MCF 10A (cell line): ENCODE measurements around the gene PIP5KL1. TPM values are rescaled to one million over a fixed set of nuclear protein-coding genes. Genes with fewer than 3 reads are reported as not detected.

ENCODE experiments used
- BruUV-seq: library from RNA; stranded (reverse); fragments of 400-500 nt; replicated peaks from 2 replicates; lab custom pipeline; 2021; lab: Mats Ljungman, UMichigan
- CTCF ChIA-PET: fragments of 300-600 bp; sonication (Branson Sonifier 250); formaldehyde crosslinking; extraction: SDS; loops from one replicate; lab custom pipeline; 2021; ENCODE audit warnings: antibody characterized with exemption, inconsistent platforms; lab: Yijun Ruan, JAX
- POLR2A ChIA-PET: fragments of 300-600, 350-650 bp; sonication (Branson Sonifier 250); formaldehyde crosslinking; extraction: SDS; loops from one replicate; lab custom pipeline; 2020; ENCODE audit warnings: antibody characterized with exemption, inconsistent platforms; lab: Yijun Ruan, JAX
- DNase-seq: peaks from one replicate; pipeline ENCODE4 v3.0.0-alpha.2; 2018; ENCODE audit not compliant: unreplicated experiment
- H3K27ac Mint-ChIP-seq: one replicate; pipeline ENCODE4 v1.8.0; 2022; ENCODE audit warnings: mild to moderate bottlenecking, low read depth, mixed read lengths; ENCODE audit not compliant: unreplicated experiment
- H3K27me3 Mint-ChIP-seq: one replicate; pipeline ENCODE4 v1.8.0; 2022; ENCODE audit warnings: mixed read lengths; ENCODE audit not compliant: insufficient read depth, unreplicated experiment
- H3K36me3 Mint-ChIP-seq: one replicate; pipeline ENCODE4 v1.8.0; 2022; ENCODE audit warnings: mild to moderate bottlenecking, moderate library complexity, mixed read lengths; ENCODE audit not compliant: insufficient read depth, unreplicated experiment
- H3K4me1 Mint-ChIP-seq: one replicate; pipeline ENCODE4 v1.8.0; 2022; ENCODE audit warnings: mixed read lengths; ENCODE audit not compliant: insufficient read depth, unreplicated experiment
- H3K4me3 Mint-ChIP-seq: one replicate; pipeline ENCODE4 v1.8.0; 2022; ENCODE audit warnings: mild to moderate bottlenecking, moderate library complexity, mixed read lengths; ENCODE audit not compliant: unreplicated experiment
- H3K9me3 Mint-ChIP-seq: one replicate; pipeline ENCODE4 v1.8.0; 2022; ENCODE audit warnings: mixed read lengths; ENCODE audit not compliant: unreplicated experiment
- intact Hi-C: fragments of 100-400 bp; cut with micrococcal nuclease; formaldehyde crosslinking; loops from 2 replicates; pipeline ENCODE4 v1.14.1; 2022
- total RNA-seq: library from RNA; stranded (reverse); gene quantifications from 2 replicates; pipeline ENCODE4 v1.2.3, GENCODE V29; 2022
- TF ChIP-seq, protein P1 (sequence below): fragments of 200-600 bp; IDR thresholded peaks from one replicate; pipeline ENCODE4 v1.8.0; 2022; ENCODE audit warnings: antibody characterized with exemption, mild to moderate bottlenecking; ENCODE audit not compliant: unreplicated experiment

PIP5KL1 gene
- total RNA-seq, 1 experiment from 2014 or later: 4.0 TPM

DNA sequence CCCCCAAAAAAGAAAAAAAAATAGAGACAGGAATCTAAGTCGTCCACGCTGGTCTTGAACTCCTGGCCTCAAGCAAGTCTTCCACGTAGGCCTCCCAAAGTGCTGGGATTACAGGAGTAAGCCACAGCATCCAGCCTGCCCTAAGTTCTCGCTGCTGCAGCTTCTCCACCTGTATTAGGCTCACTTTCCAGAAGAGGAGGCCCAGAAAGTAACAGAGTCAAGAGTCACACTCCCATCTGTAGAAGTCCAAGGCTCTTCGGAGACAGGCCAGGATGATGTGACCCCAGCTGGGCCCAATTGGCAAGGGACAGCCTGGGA lies 48.4 kb upstream of the PIP5KL1 start:
- intact Hi-C loops: no loop called here
- no TSS peak for BruUV-seq
- peaks cover 29% of the 10 kb centered on the region for H3K4me1 Mint-ChIP-seq

DNA sequence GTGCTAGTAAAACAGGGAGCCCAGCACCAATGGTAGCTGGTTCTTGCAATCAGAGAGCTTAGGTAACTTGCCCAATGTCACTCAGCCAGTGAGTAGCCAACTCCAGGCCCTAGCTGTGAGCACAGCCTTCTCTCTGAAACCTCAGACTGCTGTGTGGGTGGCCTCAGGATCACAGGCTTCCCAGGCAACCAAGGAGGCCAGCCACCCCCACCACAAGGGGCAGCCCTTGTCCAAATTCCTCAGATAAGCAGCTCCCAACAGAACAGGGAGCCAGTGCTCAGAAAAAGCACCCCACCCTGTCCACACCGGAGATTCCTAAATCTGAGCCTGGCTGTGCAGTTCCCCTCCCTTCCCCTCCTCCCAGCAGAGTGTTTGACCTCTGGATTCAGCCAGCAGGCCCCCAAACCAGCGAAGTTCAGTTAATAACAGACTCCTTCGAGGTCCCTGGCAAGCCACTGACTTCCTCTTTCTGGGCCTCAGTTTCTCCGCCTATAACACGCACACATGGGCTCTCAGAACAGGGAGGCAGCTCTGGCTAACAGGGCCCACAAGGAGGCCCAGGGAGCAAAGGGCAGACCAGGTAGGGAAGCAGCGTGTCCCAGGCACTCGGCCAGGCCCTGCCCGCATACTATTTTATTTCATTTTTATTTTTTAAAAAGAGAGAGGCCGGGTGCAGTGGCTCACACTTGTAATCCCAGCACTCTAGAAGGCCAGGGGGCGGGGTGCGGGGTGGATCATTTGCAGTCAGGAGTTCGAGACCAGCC lies 47.5 kb upstream of the PIP5KL1 start:
- intact Hi-C loops: loop anchor here (1.0 kb wide), 1 partner anchor 10 kb away; no protein-coding TSS in a partner anchor
- Mint-ChIP-seq H3K27me3 (no peaks in the 10 kb centered on the region), H3K36me3 (no peaks in the 10 kb centered on the region), H3K27ac (peak overlapping the region; percentile 35), H3K4me3 (peak overlapping the region; percentile 86), H3K9me3 (no peaks in the 10 kb centered on the region), H3K4me1 (peaks cover 30% of the 10 kb centered on the region)
- TF ChIP-seq, protein P1, sequence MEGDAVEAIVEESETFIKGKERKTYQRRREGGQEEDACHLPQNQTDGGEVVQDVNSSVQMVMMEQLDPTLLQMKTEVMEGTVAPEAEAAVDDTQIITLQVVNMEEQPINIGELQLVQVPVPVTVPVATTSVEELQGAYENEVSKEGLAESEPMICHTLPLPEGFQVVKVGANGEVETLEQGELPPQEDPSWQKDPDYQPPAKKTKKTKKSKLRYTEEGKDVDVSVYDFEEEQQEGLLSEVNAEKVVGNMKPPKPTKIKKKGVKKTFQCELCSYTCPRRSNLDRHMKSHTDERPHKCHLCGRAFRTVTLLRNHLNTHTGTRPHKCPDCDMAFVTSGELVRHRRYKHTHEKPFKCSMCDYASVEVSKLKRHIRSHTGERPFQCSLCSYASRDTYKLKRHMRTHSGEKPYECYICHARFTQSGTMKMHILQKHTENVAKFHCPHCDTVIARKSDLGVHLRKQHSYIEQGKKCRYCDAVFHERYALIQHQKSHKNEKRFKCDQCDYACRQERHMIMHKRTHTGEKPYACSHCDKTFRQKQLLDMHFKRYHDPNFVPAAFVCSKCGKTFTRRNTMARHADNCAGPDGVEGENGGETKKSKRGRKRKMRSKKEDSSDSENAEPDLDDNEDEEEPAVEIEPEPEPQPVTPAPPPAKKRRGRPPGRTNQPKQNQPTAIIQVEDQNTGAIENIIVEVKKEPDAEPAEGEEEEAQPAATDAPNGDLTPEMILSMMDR: no peak
- ChIA-PET CTCF (interaction anchor here (0.8 to 5.2 kb wide), 5 partner anchors 9 to 139 kb away, joined by 3 to 27 read pairs (median 4); no protein-coding TSS in a partner anchor), POLR2A (interaction anchor here (1.2 to 6.1 kb wide), 8 partner anchors 9 to 116 kb away, joined by 3 to 86 read pairs (median 6); partner anchors contain the start of gene DPM2)
- BruUV-seq: no TSS peak
- DNase-seq: peak; percentile 56

More for the DNA sequence above, 48.4 kb upstream of the PIP5KL1 start:
- Mint-ChIP-seq H3K9me3 (no peaks in the 10 kb centered on the region), H3K4me3 (peak overlapping the region; percentile 86), H3K27me3 (no peaks in the 10 kb centered on the region), H3K36me3 (no peaks in the 10 kb centered on the region), H3K27ac (peak overlapping the region; percentile 24)
- DNase-seq: no peak
- POLR2A ChIA-PET: interaction anchor here (0.8 to 6.1 kb wide), 15 partner anchors 8 to 119 kb away, joined by 3 to 86 read pairs (median 6); partner anchors contain the start of genes DPM2, NAIF1, SLC25A25 and ST6GALNAC4
- TF ChIP-seq, protein P1: no peak
- CTCF ChIA-PET: interaction anchor here (0.5 to 5.2 kb wide), 6 partner anchors 10 to 346 kb away, joined by 3 to 27 read pairs (median 3); no protein-coding TSS in a partner anchor

DNA sequence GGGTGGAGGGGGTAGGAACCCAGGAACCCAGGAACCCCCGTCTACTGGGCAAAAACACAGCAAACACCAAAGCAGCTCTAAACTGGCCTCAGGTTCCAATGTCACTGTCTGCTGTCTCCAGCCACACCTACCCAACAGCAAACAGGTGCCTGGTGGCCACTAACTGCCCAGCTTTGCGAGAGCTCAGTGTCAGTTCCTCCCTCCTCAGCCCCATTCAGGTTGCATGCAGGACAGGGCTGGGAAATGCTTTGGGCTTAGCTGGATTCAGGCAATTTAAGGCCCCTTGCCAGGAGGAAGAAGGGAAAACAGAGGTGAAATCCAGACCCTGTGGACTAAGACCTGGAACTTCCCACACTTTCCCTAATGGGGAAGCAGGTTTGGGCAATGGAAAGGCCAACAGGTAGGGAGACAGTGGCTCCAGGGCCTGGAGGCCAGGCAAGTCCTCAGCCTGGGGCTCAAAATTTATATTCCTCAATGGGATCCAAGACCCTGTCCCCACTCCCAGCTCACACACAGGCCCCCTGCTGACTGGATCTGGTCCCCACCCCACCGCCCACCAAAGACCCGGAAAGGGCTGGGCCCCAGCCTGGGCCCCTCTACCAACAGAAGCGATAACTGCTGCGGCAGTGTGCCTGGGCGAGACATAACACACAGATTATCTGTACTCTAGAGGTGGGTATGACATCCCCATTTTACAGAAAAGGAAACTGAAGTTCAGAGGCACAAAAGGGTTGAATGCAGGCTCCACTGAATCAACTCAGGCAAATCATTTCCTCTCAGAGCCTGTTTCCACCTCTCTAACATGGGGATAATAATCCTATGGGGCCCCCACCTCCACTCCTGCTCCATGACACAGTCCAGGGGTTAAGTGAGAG lies 46.7 kb upstream of the PIP5KL1 start:
- H3K27me3 Mint-ChIP-seq: no peaks in the 10 kb centered on the region
- intact Hi-C loops: no loop called here
- H3K36me3 Mint-ChIP-seq: no peaks in the 10 kb centered on the region
- POLR2A ChIA-PET: interaction anchor here (0.6 to 6.1 kb wide), 4 partner anchors 12 to 117 kb away, joined by 3 to 86 read pairs (median 26); no protein-coding TSS in a partner anchor
- DNase-seq: no peak
- peak overlapping the region; percentile 86 for H3K4me3 Mint-ChIP-seq
- BruUV-seq: no TSS peak
- TF ChIP-seq, protein P1: no peak
- peak overlapping the region; percentile 35 for H3K27ac Mint-ChIP-seq
- CTCF ChIA-PET: interaction anchor here (0.6 to 5.2 kb wide), 3 partner anchors 34 to 58 kb away, joined by 3 to 27 read pairs (median 6); no protein-coding TSS in a partner anchor
- H3K4me1 Mint-ChIP-seq: peaks cover 30% of the 10 kb centered on the region
- no peaks in the 10 kb centered on the region for H3K9me3 Mint-ChIP-seq
